Motor neuron (in vitro differentiated cells): ENCODE measurements around the gene VPS35L. TPM values are rescaled to one million over a fixed set of nuclear protein-coding genes. Genes with fewer than 3 reads are reported as not detected.

Experiments used
- ATAC-seq, 8 experiments: fragments of 200-7000 bp; cut with Tn5 transposase; replicated peaks in 6 of 8; 2 replicates each; pipeline ENCODE4 v1.8.0; 2021; ENCODE audit warnings: mild to moderate bottlenecking in 8 of 8, moderate library complexity in 8 of 8
- H3K27ac ChIP-seq, 2 donors: fragments of 250-450 bp; sonication (Bioruptor Pico); 2 replicates each; pipeline ENCODE4 v1.9.0; 2021; ENCODE audit warnings: antibody characterized with exemption in 2 of 2, mild to moderate bottlenecking in 2 of 2, moderate library complexity in 1 of 2
- H3K4me1 ChIP-seq, 2 donors: fragments of 250-450 bp; sonication (Bioruptor Pico); replicated peaks in 1 of 2; 2 replicates each; pipeline ENCODE4 v1.6.1; 2021; ENCODE audit warnings: antibody characterized with exemption in 2 of 2, mild to moderate bottlenecking in 2 of 2, moderate library complexity in 1 of 2
- H3K4me3 ChIP-seq, 5 donors: fragments of 250-450 bp; sonication (Bioruptor Pico); 2 replicates each; pipeline ENCODE4 v1.9.0; 2021; ENCODE audit warnings: antibody characterized with exemption in 5 of 5, mild to moderate bottlenecking in 5 of 5, moderate library complexity in 4 of 5
- WGBS, 10 experiments: fragments of 450-650 bp; shearing (Covaris generic); methylation state at CpG; one replicate each; pipeline ENCODE4 v1.0.0; 2022; 5-methylcytosine and 5-hydroxymethylcytosine counted together
- in situ Hi-C, 9 experiments: fragments of 400-800 bp; cut with MboI; loops; one replicate each; pipeline ENCODE4 v1.15.0; 2021; ENCODE audit warnings: low sequenced_read_pairs in 9 of 9, low pct_unique_long_range_greater_than_20kb in 2 of 9; ENCODE audit not compliant: unreplicated experiment in 9 of 9
- total RNA-seq, 8 experiments: library from RNA; unstranded; fragments of 300-600 nt; gene quantifications; 2 replicates each; pipeline versions ENCODE4 v1.2.3 to v1.2.4, GENCODE V29; 2022

VPS35L gene
- total RNA-seq, 8 experiments from 2014 or later: 24.8 to 63.9 (median 42.2) TPM

GRCh38 chr16:19522760-19523159 lies 32.7 kb upstream of the VPS35L start:
- ATAC-seq: no peak
- WGBS, 10 experiments: 40 to 100% (median 67%) methylated on average over 1 to 2 of the region's 2 CpGs; no CpG with 5 or more reads in 1 of the 10 experiments
- Histone ChIP-seq H3K27ac (no peak overlapping the region), H3K4me3 (no peak overlapping the region), H3K4me1 (peaks cover 10 to 38% of the 10 kb centered on the region in 2 donors)
- in situ Hi-C loops: loop anchor here in 4 of 9 experiments (25.0 kb wide), 3 partner anchors 360 to 460 kb away; partner anchors contain the start of genes COQ7 (in 1 of the 4) and SYT17 (in 1 of the 4)

DNA sequence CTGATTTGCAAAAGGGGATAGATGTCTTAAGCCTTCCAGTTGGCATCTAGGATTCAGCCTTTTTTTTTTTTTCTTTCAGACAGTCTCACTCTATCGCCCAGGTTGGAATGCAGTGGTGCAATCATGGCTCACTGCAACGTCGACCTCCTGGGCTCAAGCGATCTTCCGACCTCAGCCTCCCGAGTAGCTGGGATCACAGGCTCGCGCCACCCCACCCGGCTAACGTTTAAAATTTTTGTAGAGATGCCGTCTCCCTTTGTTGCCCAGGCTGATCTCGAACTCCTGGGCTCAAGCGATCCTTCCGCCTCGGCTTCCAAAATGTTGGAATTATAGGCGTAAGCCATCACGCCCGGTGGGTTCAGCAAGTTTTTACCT lies 32.3 kb upstream of the VPS35L start:
- no peak for ATAC-seq
- Histone ChIP-seq H3K4me3 (peak overlapping the region in 3 of 5 donors; percentile 64 to 86 (median 65)), H3K27ac (no peak overlapping the region), H3K4me1 (peaks cover 10 to 37% of the 10 kb centered on the region in 2 donors)
- WGBS, 10 experiments: 38 to 91% (median 67%) methylated on average over 5 to 11 of the region's 18 CpGs; no CpG with 5 or more reads in 3 of the 10 experiments
- in situ Hi-C loops: loop anchor here in 4 of 9 experiments (25.0 kb wide), 3 partner anchors 361 to 461 kb away; partner anchors contain the start of genes COQ7 (in 1 of the 4) and SYT17 (in 1 of the 4)

GRCh38 chr16:19523559-19524355 lies 31.7 kb upstream of the VPS35L start, which contains the start of gene CCP110:
Gene CCP110 (plus strand): TSS chr16:19523942. CDS start chr16:19527882, 3,940 bp downstream.
- Histone ChIP-seq H3K4me3 (peak within 1 kb of the TSS; percentile 64 to 93 (median 77)), H3K27ac (peak within 1 kb of the TSS; percentile 59 to 77), H3K4me1 (peaks cover 10 to 33% of the 10 kb centered on the region in 2 donors)
- peak; percentile 70 to 81 (median 80) for ATAC-seq
- in situ Hi-C loops: loop anchor here in 4 of 9 experiments (25.0 kb wide), 3 partner anchors 361 to 461 kb away; partner anchors contain the start of genes COQ7 (in 1 of the 4) and SYT17 (in 1 of the 4)
- WGBS, 10 experiments: 0 to 83% (median 0%) methylated on average over 1 to 13 of the region's 51 CpGs; no CpG with 5 or more reads in 1 of the 10 experiments

DNA sequence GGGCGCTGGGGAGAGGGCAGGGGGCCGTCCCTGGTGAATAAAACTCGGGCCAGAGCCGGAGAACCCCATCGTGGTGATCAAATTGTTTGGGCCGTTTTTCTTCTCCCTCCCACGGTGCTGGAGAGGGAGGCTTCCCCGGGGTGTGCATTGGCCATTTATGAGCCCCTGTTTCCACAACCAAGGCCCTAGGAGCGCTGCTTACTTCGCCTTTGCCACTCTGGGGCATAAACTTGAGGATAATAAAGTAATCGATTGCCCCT lies 31.2 kb upstream of the VPS35L start:
- peak overlapping the region; percentile 59 to 77 for H3K27ac ChIP-seq
- in situ Hi-C loops: loop anchor here in 4 of 9 experiments (25.0 kb wide), 3 partner anchors 362 to 462 kb away; partner anchors contain the start of genes COQ7 (in 1 of the 4) and SYT17 (in 1 of the 4)
- 0% methylated on average over 1 to 3 of the region's 11 CpGs; no CpG with 5 or more reads in 7 of the 10 experiments for WGBS, 10 experiments
- peak overlapping the region; percentile 64 to 93 (median 77) for H3K4me3 ChIP-seq
- peaks cover 10 to 30% of the 10 kb centered on the region in 2 donors for H3K4me1 ChIP-seq
- ATAC-seq: no peak

GRCh38 chr16:19524616-19525384 lies 30.7 kb upstream of the VPS35L start:
- in situ Hi-C loops: loop anchor here in 4 of 9 experiments (25.0 kb wide), 3 partner anchors 362 to 462 kb away; partner anchors contain the start of genes COQ7 (in 1 of the 4) and SYT17 (in 1 of the 4)
- H3K4me1 ChIP-seq: peaks cover 10 to 26% of the 10 kb centered on the region in 2 donors
- ATAC-seq: no peak
- H3K27ac ChIP-seq: peak overlapping the region; percentile 59 to 77
- WGBS, 10 experiments: 0 to 14% (median 0%) methylated on average over 1 to 15 of the region's 19 CpGs
- peak overlapping the region; percentile 64 to 93 (median 77) for H3K4me3 ChIP-seq

DNA sequence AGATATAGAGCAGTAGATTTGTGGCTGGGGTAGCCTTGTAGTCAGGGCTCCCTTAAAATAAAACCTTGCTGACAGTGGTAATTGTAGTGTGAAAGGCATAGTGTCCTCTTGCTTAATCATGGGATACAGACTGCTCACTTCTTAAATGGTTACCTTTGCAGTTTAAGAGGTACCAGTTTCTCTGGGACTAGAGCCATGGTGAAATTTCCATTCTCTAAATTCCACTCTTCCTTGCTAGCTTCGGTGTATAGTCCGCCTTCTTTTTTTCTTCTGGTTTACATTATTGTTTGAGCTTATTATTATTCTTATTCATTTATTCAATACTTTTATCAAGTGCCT lies 30.1 kb upstream of the VPS35L start:
- in situ Hi-C loops: no loop called here
- WGBS, 10 experiments: 58 to 100% (median 81%) methylated on average over 1 to 2 of the region's 2 CpGs; no CpG with 5 or more reads in 2 of the 10 experiments
- no peak for ATAC-seq
- H3K27ac ChIP-seq: no peak overlapping the region
- H3K4me3 ChIP-seq: peak overlapping the region; percentile 64 to 93 (median 77)
- peaks cover 6 to 21% of the 10 kb centered on the region in 2 donors for H3K4me1 ChIP-seq

GRCh38 chr16:19527161-19527560 lies 28.3 kb upstream of the VPS35L start:
- Histone ChIP-seq H3K4me1 (peaks cover 4 to 15% of the 10 kb centered on the region in 2 donors), H3K4me3 (no peak overlapping the region), H3K27ac (no peak overlapping the region)
- 0 to 100% (median 88%) methylated on average over 1 of the region's 1 CpG; no CpG with 5 or more reads in 3 of the 10 experiments for WGBS, 10 experiments
- in situ Hi-C loops: no loop called here
- ATAC-seq: no peak

- no peak overlapping the region for H3K27ac ChIP-seq
- H3K4me1 ChIP-seq: peaks cover 0 to 10% of the 10 kb centered on the region in 2 donors
- ATAC-seq: no peak
- in situ Hi-C loops: no loop called here
- no peak overlapping the region for H3K4me3 ChIP-seq
- WGBS, 10 experiments: 80 to 100% (median 96%) methylated on average over 1 to 3 of the region's 3 CpGs; no CpG with 5 or more reads in 5 of the 10 experiments
Measured at GRCh38 chr16:19528666-19529065, 26.8 kb upstream of the VPS35L start.

GRCh38 chr16:19532601-19533000 lies 22.9 kb upstream of the VPS35L start:
- in situ Hi-C loops: no loop called here

GRCh38 chr16:19540241-19540970 lies 15.1 kb upstream of the VPS35L start:
- ATAC-seq: no peak
- Histone ChIP-seq H3K27ac (no peak overlapping the region), H3K4me3 (no peak overlapping the region), H3K4me1 (no peaks in the 10 kb centered on the region)
- WGBS, 10 experiments: 87 to 100% (median 98%) methylated on average over 2 to 6 of the region's 6 CpGs
- in situ Hi-C loops: no loop called here

More at GRCh38 chr16:19532601-19533000, 22.9 kb upstream of the VPS35L start:
- ATAC-seq: no peak
- no peaks in the 10 kb centered on the region for H3K4me1 ChIP-seq
- no peak overlapping the region for H3K27ac ChIP-seq
- WGBS, 10 experiments: 60 to 100% (median 87%) methylated on average over 1 of the region's 1 CpG; no CpG with 5 or more reads in 2 of the 10 experiments
- H3K4me3 ChIP-seq: no peak overlapping the region

GRCh38 chr16:19542138-19542821 lies 13.2 kb upstream of the VPS35L start:
- Histone ChIP-seq H3K27ac (no peak overlapping the region), H3K4me1 (no peaks in the 10 kb centered on the region), H3K4me3 (no peak overlapping the region)
- 92 to 100% (median 100%) methylated on average over 2 to 3 of the region's 3 CpGs; no CpG with 5 or more reads in 1 of the 10 experiments for WGBS, 10 experiments
- ATAC-seq: no peak
- in situ Hi-C loops: no loop called here
